SKM-1 treated with dmso at 0.1 percent for 144 hours (cell line): Measurements from ENCODE around the gene AHI1.
"Not testable (repeated sequence)": the region's sequence is repeated elsewhere in the genome, so short reads cannot be mapped to it uniquely, and the experiment has no call there.

ENCODE experiments used
- DNase-seq: peaks from one replicate; lab custom pipeline; 2025; ENCODE audit not compliant: unreplicated experiment; lab: John Stamatoyannopoulos, UW

Gene AHI1

GRCh38 chr6:135269481-135269891 lies 228.1 kb downstream of the AHI1 start:
- no peak for DNase-seq

- DNase-seq: no peak
Measured at GRCh38 chr6:135268740-135269139, 228.8 kb downstream of the AHI1 start.

- no peak for DNase-seq
Measured at GRCh38 chr6:135268263-135268662, 229.3 kb downstream of the AHI1 start.

GRCh38 chr6:135267085-135267484 lies 230.5 kb downstream of the AHI1 start:
- DNase-seq: no peak

GRCh38 chr6:135266675-135267074 lies 230.9 kb downstream of the AHI1 start:
- DNase-seq: no peak

GRCh38 chr6:135265278-135265677 lies 232.3 kb downstream of the AHI1 start:
- no peak for DNase-seq

GRCh38 chr6:135261872-135262725 lies 235.4 kb downstream of the AHI1 start:
- no peak for DNase-seq

- no peak for DNase-seq
Measured at GRCh38 chr6:135260612-135261011, 236.9 kb downstream of the AHI1 start.

- DNase-seq: no peak
Measured at GRCh38 chr6:135258970-135259369, 238.6 kb downstream of the AHI1 start.

- DNase-seq: no peak
Measured at GRCh38 chr6:135257631-135258405, 239.7 kb downstream of the AHI1 start.

GRCh38 chr6:135256866-135257265 lies 240.7 kb downstream of the AHI1 start:
- no peak for DNase-seq

GRCh38 chr6:135254471-135254870 lies 243.1 kb downstream of the AHI1 start:
- no peak for DNase-seq

- no peak for DNase-seq
Measured at GRCh38 chr6:135251498-135252441, 245.8 kb downstream of the AHI1 start.

- DNase-seq: no peak
Measured at GRCh38 chr6:135250751-135251497, 246.6 kb downstream of the AHI1 start.

- DNase-seq: no peak
Measured at GRCh38 chr6:135250234-135250633, 247.3 kb downstream of the AHI1 start.

- not testable (repeated sequence) for DNase-seq
Measured at GRCh38 chr6:135246412-135247012, 251.0 kb downstream of the AHI1 start.

GRCh38 chr6:135244805-135245204 lies 252.7 kb downstream of the AHI1 start:
- DNase-seq: no peak

- no peak for DNase-seq
Measured at GRCh38 chr6:135243871-135244796, 253.4 kb downstream of the AHI1 start.

GRCh38 chr6:135240711-135241110 lies 256.8 kb downstream of the AHI1 start:
- DNase-seq: no peak
